ENCODE measurements around the gene PGM1. TPM values are rescaled to one million over a fixed set of nuclear protein-coding genes. Genes with fewer than 3 reads are reported as not detected.

Gene PGM1
- total RNA-seq, 1 experiment from 2014 or later, result 54.6 TPM

DNA sequence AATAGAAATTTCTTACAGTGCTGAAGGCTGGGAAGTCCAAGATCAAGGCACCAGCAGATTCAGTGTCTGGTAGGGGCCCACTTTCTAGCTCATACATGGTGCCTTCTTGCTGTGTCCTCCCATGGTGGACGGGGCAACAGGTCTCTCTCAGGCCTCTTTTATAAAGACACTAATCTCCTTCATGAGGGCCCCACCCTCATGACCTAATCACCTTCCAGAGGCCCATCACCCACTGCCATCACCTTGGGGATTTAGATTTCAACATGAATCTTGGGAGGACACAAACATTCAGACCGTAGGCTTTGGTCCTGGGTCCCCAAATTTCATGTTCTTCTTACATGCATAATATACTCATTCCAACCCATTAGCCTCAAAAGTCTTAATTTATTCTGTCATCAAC is 71.5 kb downstream of the PGM1 start:
- POLR2A ChIA-PET, result no interaction called here

More for the DNA sequence above, 71.5 kb downstream of the PGM1 start:
- Histone ChIP-seq H4K20me1 (ENCODE audit: insufficient read depth) (no peaks in the 10 kb centered on the region), H3K9me3 (ENCODE audit: control insufficient read depth in 1 of 2, insufficient read depth in 1 of 2, low read depth in 1 of 2, low read length in 2 of 2) (peaks cover 0 to 15% of the 10 kb centered on the region in 2 experiments; a peak in 1 of 4 replicates), H3K4me2 (ENCODE audit: low read length) (no peak overlapping the region), H3K9ac (ENCODE audit: low read length) (no peak overlapping the region), H3K9me2 (ENCODE audit: insufficient read depth) (no peaks in the 10 kb centered on the region), H3K79me2 (ENCODE audit: insufficient read depth, low read length) (no peaks in the 10 kb centered on the region), H3K36me3 (ENCODE audit: control insufficient read depth in 1 of 2, insufficient read depth in 2 of 2, low read length in 2 of 2) (peaks cover 0 to 9% of the 10 kb centered on the region in 2 experiments; a peak in 1 of 4 replicates), H3K4me3 (replicated peaks in 1 of 2; ENCODE audit: low read depth in 1 of 2, low read length in 2 of 2) (no peak overlapping the region), H2AFZ (ENCODE audit: low read depth, low read length, poor library complexity, severe bottlenecking) (no peak overlapping the region), H3K27me3 (ENCODE audit: insufficient read depth, low read length) (no peaks in the 10 kb centered on the region), H3K27ac (ENCODE audit: low read depth, low read length) (no peak overlapping the region), H3K4me1 (ENCODE audit: control insufficient read depth in 1 of 2, insufficient read depth in 2 of 2, low read length in 2 of 2) (peaks cover 34 to 69% of the 10 kb centered on the region in 2 experiments)
- RAD21 ChIA-PET (ENCODE audit: low non-redundant PET in 1 of 2, low total read pairs in 2 of 2, uncharacterized antibody in 2 of 2, unreplicated experiment in 2 of 2), result no interaction called here
- TF ChIP-seq EGR1 (IDR thresholded peaks at IDR 0.05; ENCODE audit: low read depth) (no peak), ZFX (IDR thresholded peaks at IDR 0.05) (no peak), JUND (IDR thresholded peaks at IDR 0.05) (no peak), POLR2AphosphoS5 (IDR thresholded peaks at IDR 0.05; ENCODE audit: low read depth, low read length) (no peak), SIN3A (IDR thresholded peaks at IDR 0.05; ENCODE audit: low read depth) (no peak), ZNF274 (IDR thresholded peaks at IDR 0.05; ENCODE audit: low read depth, low read length) (no peak), CBX3 (IDR thresholded peaks at IDR 0.05; ENCODE audit: low read depth) (no peak), RAD21 (IDR thresholded peaks at IDR 0.05; ENCODE audit: low read depth) (no peak), FOSL1 (IDR thresholded peaks at IDR 0.05; ENCODE audit: low read depth) (no peak), ELF1 (IDR thresholded peaks at IDR 0.05; ENCODE audit: borderline replicate concordance, low read depth) (no peak), CEBPB (IDR thresholded peaks at IDR 0.05; ENCODE audit: low read depth) (no peak), EZH2phosphoT487 (IDR thresholded peaks at IDR 0.05; ENCODE audit: borderline replicate concordance) (no peak), YY1 (IDR thresholded peaks at IDR 0.05; ENCODE audit: extremely low read depth, insufficient replicate concordance, low read depth, low read length) (no peak)
- TF ChIP-seq, protein P1, sequence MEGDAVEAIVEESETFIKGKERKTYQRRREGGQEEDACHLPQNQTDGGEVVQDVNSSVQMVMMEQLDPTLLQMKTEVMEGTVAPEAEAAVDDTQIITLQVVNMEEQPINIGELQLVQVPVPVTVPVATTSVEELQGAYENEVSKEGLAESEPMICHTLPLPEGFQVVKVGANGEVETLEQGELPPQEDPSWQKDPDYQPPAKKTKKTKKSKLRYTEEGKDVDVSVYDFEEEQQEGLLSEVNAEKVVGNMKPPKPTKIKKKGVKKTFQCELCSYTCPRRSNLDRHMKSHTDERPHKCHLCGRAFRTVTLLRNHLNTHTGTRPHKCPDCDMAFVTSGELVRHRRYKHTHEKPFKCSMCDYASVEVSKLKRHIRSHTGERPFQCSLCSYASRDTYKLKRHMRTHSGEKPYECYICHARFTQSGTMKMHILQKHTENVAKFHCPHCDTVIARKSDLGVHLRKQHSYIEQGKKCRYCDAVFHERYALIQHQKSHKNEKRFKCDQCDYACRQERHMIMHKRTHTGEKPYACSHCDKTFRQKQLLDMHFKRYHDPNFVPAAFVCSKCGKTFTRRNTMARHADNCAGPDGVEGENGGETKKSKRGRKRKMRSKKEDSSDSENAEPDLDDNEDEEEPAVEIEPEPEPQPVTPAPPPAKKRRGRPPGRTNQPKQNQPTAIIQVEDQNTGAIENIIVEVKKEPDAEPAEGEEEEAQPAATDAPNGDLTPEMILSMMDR (IDR thresholded peaks at IDR 0.05 in 2 of 3, conservative IDR thresholded peaks at IDR 0.05 in 1 of 3; ENCODE audit: borderline replicate concordance in 1 of 3, insufficient read depth in 1 of 3, low read depth in 2 of 3, low read length in 2 of 3), result no peak
- TF ChIP-seq, protein P2, sequence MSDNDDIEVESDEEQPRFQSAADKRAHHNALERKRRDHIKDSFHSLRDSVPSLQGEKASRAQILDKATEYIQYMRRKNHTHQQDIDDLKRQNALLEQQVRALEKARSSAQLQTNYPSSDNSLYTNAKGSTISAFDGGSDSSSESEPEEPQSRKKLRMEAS (IDR thresholded peaks at IDR 0.05), result no peak
- TF ChIP-seq, protein P3, sequence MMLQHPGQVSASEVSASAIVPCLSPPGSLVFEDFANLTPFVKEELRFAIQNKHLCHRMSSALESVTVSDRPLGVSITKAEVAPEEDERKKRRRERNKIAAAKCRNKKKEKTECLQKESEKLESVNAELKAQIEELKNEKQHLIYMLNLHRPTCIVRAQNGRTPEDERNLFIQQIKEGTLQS (IDR thresholded peaks at IDR 0.05), result no peak
- DNase-seq (ENCODE audit: low read depth, low spot score), result no peak
- intact Hi-C loops (cut with micrococcal nuclease), result no loop called here
- no TSS peak for BruUV-seq (replicated peaks)
- CTCF ChIA-PET, result interaction anchor here (5.3 kb wide), 1 partner anchor 9 kb away, joined by 33 read pairs; no protein-coding TSS in a partner anchor
- ATAC-seq, result no peak

All from HCT116 (cell line).